Karpas-422 (cell line): ENCODE data around the gene AOX1. TPM values are rescaled to one million over a fixed set of nuclear protein-coding genes. Genes with fewer than 3 reads are reported as not detected.

ENCODE experiments used
- DNase-seq: peaks from one replicate; pipeline ENCODE4 v3.0.0-alpha.2; 2015
- H2AFZ ChIP-seq: fragments of 200-600 bp; sonication (generic); 2 replicates; pipeline ENCODE4 v1.6.1; 2014; ENCODE audit warnings: antibody characterized with exemption, low read length, mixed read lengths
- H3K27ac ChIP-seq: fragments of 200-600 bp; sonication (generic); 2 replicates; pipeline ENCODE4 v1.5.1; 2014; ENCODE audit warnings: mild to moderate bottlenecking, low read length, moderate library complexity
- H3K27me3 ChIP-seq: fragments of 200-600 bp; sonication (generic); 2 replicates; pipeline ENCODE4 v1.6.1; 2014; ENCODE audit warnings: low read length, mixed read lengths
- H3K36me3 ChIP-seq: fragments of 200-600 bp; sonication (generic); 2 replicates; pipeline ENCODE4 v1.6.1; 2014; ENCODE audit warnings: low read length, mixed read lengths; ENCODE audit not compliant: insufficient read depth
- H3K4me1 ChIP-seq: fragments of 200-600 bp; sonication (generic); 2 replicates; pipeline ENCODE4 v1.6.1; 2014; ENCODE audit warnings: mild to moderate bottlenecking, low read length, mixed read lengths
- H3K4me2 ChIP-seq: fragments of 200-600 bp; sonication (generic); 2 replicates; pipeline ENCODE4 v1.6.1; 2014; ENCODE audit warnings: low read length, low read depth, mild to moderate bottlenecking; ENCODE audit not compliant: poor library complexity, severe bottlenecking
- H3K4me3 ChIP-seq: fragments of 200-600 bp; sonication (generic); 2 replicates; pipeline ENCODE4 v1.5.1; 2014; ENCODE audit warnings: mild to moderate bottlenecking, antibody characterized with exemption, low read length, mixed read lengths
- H3K79me2 ChIP-seq: fragments of 200-600 bp; sonication (generic); 2 replicates; pipeline ENCODE4 v1.6.1; 2014; ENCODE audit warnings: mild to moderate bottlenecking, low read length, mixed read lengths
- H3K9ac ChIP-seq: fragments of 200-600 bp; sonication (generic); 2 replicates; pipeline ENCODE4 v1.6.0; 2014; ENCODE audit warnings: low read length
- H3K9me2 ChIP-seq: fragments of 200-600 bp; sonication (generic), shearing (Covaris generic); replicated peaks from 2 replicates; pipeline ENCODE4 v1.6.0; 2014; ENCODE audit warnings: mild to moderate bottlenecking, low read length, moderate library complexity; ENCODE audit not compliant: insufficient read depth
- H3K9me3 ChIP-seq: fragments of 300-700, 200-600 bp; sonication (generic); 2 replicates; pipeline ENCODE4 v1.6.1; 2014; ENCODE audit warnings: low read length, mixed read lengths
- H4K20me1 ChIP-seq: fragments of 200-600 bp; sonication (generic); 2 replicates; pipeline ENCODE4 v1.6.1; 2014; ENCODE audit warnings: mild to moderate bottlenecking, antibody characterized with exemption, low read length, low read depth; ENCODE audit not compliant: insufficient read depth
- total RNA-seq: library from RNA; depleted of rRNA; stranded (reverse); fragments of >200 nt; shearing (Covaris generic); gene quantifications from 2 replicates; pipeline ENCODE4 v1.2.3, GENCODE V29; 2014; ENCODE audit warnings: low replicate concordance

The AOX1 gene
- total RNA-seq, 1 experiment from 2014 or later: 0.37 TPM

- Histone ChIP-seq H3K9ac (no peak overlapping the region), H3K79me2 (no peaks in the 10 kb centered on the region), H3K4me2 (no peak overlapping the region), H3K9me3 (no peaks in the 10 kb centered on the region), H3K4me1 (peaks cover 5% of the 10 kb centered on the region), H4K20me1 (no peaks in the 10 kb centered on the region), H3K9me2 (no peaks in the 10 kb centered on the region), H3K27me3 (no peaks in the 10 kb centered on the region), H3K4me3 (no peak overlapping the region), H3K36me3 (no peaks in the 10 kb centered on the region), H2AFZ (no peak overlapping the region), H3K27ac (no peak overlapping the region)
- peak; percentile 42 for DNase-seq
Measured at GRCh38 chr2:200668478-200668877, 82.7 kb downstream of the AOX1 start.

DNA sequence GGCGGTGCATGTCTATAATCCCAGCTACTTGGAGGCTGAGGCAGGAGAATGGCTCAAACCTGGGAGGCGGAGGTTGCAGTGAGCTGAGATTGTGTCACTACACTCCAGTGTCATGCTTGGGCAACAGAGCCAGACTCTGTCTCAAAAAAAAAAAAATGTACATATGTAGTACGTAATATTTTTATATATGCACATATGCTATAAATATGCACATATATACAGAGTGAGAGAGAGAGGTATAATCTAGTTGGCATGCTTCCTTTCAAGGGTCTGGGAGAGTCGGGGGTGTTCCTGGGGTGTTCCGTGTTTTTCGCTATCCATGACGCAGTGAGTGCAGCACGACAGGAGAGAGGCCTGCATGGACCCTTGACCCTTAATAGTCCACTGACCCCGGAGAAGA is 83.5 kb downstream of the AOX1 start:
- Histone ChIP-seq H3K79me2 (no peaks in the 10 kb centered on the region), H3K9me3 (no peaks in the 10 kb centered on the region), H3K9me2 (no peaks in the 10 kb centered on the region), H3K4me3 (no peak overlapping the region), H3K27ac (no peak overlapping the region), H3K27me3 (no peaks in the 10 kb centered on the region), H3K9ac (no peak overlapping the region), H3K4me2 (no peak overlapping the region), H3K4me1 (peaks cover 5% of the 10 kb centered on the region), H2AFZ (0 out of 2 replicates have a peak overlapping the region, but pooled peaks have one; percentile 12), H3K36me3 (no peaks in the 10 kb centered on the region), H4K20me1 (no peaks in the 10 kb centered on the region)
- peak; percentile 28 for DNase-seq

DNA sequence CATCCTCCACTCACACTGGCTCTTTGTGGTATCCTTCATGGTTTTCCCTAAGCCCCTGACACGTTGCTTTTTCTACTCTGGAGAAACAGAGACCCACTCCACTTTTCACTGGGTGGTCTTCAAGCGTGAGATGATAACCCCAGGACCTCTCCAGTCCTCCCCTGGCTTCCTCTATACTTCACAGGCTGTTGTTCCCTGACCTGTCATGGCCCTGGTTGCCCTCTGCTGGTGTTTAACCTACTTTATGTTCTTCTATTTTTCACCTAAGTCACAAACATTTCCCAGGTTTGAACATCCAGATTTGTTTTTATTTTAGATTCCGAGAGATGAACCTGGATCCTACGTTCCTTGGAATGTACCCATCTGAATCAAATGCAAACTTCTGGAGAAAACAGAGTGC is 84.5 kb downstream of the AOX1 start:
- Histone ChIP-seq H3K4me3 (no peak overlapping the region), H3K4me1 (peaks cover 5% of the 10 kb centered on the region), H3K79me2 (no peaks in the 10 kb centered on the region), H2AFZ (no peak overlapping the region), H4K20me1 (no peaks in the 10 kb centered on the region), H3K4me2 (no peak overlapping the region), H3K27me3 (no peaks in the 10 kb centered on the region), H3K27ac (no peak overlapping the region), H3K9me2 (no peaks in the 10 kb centered on the region), H3K9me3 (no peaks in the 10 kb centered on the region), H3K9ac (no peak overlapping the region), H3K36me3 (no peaks in the 10 kb centered on the region)
- peak; percentile 53 for DNase-seq

DNA sequence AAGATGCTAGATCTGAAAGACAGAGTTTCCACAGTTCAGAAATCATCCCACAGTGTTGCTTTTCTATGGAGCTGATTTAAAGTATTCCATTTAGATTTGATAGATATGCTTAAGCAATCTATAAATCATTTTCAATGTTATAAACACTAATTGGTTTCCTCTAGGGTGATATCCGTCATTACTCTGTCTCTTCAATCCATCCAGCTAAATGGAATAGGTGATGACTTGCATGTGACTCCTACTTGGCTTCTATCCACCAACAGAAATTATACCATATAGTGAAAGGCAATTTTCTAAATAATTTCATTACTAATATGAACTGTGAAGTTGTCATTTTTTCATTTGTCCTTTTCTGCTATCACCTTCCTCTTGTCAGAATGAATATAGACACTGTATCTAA is 84.9 kb downstream of the AOX1 start:
- H3K9ac ChIP-seq: no peak overlapping the region
- DNase-seq: no peak
- H2AFZ ChIP-seq: no peak overlapping the region

DNA sequence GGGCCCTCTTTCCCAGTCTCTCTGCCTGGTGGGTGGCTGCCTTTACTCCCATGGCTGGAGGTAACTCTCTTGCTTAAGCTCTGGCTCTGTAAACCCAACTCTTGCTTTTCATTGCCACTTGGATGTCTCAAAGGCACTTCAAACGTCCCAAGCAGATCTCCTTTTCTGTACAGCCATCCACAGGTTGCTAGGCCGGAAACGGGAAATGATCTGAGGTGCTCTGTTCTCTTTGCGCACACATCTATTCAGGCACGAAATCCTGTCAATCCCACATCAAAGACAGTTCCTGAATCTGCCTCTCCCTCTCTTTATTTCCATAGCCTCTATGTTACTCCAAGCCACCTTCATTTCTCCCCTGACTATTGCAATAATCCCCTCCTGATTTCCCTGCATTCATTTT is 87.4 kb downstream of the AOX1 start:
- H3K9me3 ChIP-seq: no peaks in the 10 kb centered on the region
- peaks cover 5% of the 10 kb centered on the region for H3K4me1 ChIP-seq
- H2AFZ ChIP-seq: no peak overlapping the region
- no peaks in the 10 kb centered on the region for H3K36me3 ChIP-seq
- DNase-seq: no peak
- no peaks in the 10 kb centered on the region for H3K9me2 ChIP-seq
- H3K27me3 ChIP-seq: no peaks in the 10 kb centered on the region
- no peak overlapping the region for H3K27ac ChIP-seq
- no peak overlapping the region for H3K9ac ChIP-seq
- H3K79me2 ChIP-seq: no peaks in the 10 kb centered on the region
- no peak overlapping the region for H3K4me3 ChIP-seq
- H3K4me2 ChIP-seq: no peak overlapping the region
- no peaks in the 10 kb centered on the region for H4K20me1 ChIP-seq

More for the DNA sequence above, 84.9 kb downstream of the AOX1 start:
- Histone ChIP-seq H3K79me2 (no peaks in the 10 kb centered on the region), H3K9me3 (no peaks in the 10 kb centered on the region), H4K20me1 (no peaks in the 10 kb centered on the region), H3K4me3 (no peak overlapping the region), H3K36me3 (no peaks in the 10 kb centered on the region), H3K9me2 (no peaks in the 10 kb centered on the region), H3K4me1 (peaks cover 5% of the 10 kb centered on the region), H3K27me3 (no peaks in the 10 kb centered on the region), H3K4me2 (no peak overlapping the region), H3K27ac (no peak overlapping the region)

DNA sequence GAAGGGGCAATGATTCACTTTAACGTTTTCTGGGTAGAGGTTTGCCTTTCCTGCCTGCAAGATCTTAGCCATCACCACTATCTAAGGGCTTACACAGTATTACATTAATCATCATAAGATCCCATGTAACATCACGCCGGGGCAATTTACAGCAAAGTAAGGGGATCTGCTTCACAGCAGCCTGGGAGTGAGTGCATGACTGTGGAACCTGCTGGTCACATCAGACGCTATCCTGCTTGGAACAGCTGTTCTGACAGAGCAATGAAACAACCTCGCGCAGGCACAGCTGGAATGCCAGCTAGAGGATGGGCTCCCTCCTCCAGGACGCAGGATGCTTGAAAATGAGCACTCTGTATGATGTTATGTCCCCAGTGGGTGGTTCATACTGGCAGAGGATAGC is 89.0 kb downstream of the AOX1 start:
- Histone ChIP-seq H3K4me3 (no peak overlapping the region), H3K9me2 (no peaks in the 10 kb centered on the region), H4K20me1 (no peaks in the 10 kb centered on the region), H2AFZ (no peak overlapping the region), H3K27me3 (no peaks in the 10 kb centered on the region), H3K79me2 (no peaks in the 10 kb centered on the region), H3K27ac (no peak overlapping the region), H3K9me3 (no peaks in the 10 kb centered on the region), H3K4me1 (no peaks in the 10 kb centered on the region), H3K9ac (no peak overlapping the region), H3K4me2 (no peak overlapping the region), H3K36me3 (no peaks in the 10 kb centered on the region)
- no peak for DNase-seq

DNA sequence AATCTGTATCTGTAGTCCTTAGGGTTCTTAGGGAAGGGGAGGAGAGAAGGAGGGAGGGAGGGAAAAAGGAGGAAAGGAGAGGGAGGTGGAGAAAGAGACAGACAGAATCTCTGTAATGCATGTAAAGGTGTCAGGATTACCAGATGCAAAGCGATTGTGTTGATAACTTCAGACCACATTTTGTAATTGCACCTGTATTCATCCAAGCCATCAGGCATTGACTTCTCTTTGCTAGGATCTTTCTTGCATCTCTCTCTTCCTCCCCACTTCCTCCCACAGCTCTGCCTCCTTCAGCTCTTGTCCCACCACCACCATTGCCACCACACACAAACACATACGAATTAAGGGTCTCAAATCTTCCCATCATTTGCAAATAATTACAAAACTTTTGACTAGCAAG is 91.4 kb downstream of the AOX1 start:
- no peak overlapping the region for H3K27ac ChIP-seq
- H3K9ac ChIP-seq: no peak overlapping the region
- no peaks in the 10 kb centered on the region for H3K4me1 ChIP-seq
- no peak overlapping the region for H2AFZ ChIP-seq
- H3K36me3 ChIP-seq: no peaks in the 10 kb centered on the region
- no peaks in the 10 kb centered on the region for H3K9me3 ChIP-seq
- no peak overlapping the region for H3K4me3 ChIP-seq
- no peak for DNase-seq
- H3K79me2 ChIP-seq: no peaks in the 10 kb centered on the region
- H3K4me2 ChIP-seq: no peak overlapping the region
- no peaks in the 10 kb centered on the region for H3K27me3 ChIP-seq
- no peaks in the 10 kb centered on the region for H4K20me1 ChIP-seq
- no peaks in the 10 kb centered on the region for H3K9me2 ChIP-seq

DNA sequence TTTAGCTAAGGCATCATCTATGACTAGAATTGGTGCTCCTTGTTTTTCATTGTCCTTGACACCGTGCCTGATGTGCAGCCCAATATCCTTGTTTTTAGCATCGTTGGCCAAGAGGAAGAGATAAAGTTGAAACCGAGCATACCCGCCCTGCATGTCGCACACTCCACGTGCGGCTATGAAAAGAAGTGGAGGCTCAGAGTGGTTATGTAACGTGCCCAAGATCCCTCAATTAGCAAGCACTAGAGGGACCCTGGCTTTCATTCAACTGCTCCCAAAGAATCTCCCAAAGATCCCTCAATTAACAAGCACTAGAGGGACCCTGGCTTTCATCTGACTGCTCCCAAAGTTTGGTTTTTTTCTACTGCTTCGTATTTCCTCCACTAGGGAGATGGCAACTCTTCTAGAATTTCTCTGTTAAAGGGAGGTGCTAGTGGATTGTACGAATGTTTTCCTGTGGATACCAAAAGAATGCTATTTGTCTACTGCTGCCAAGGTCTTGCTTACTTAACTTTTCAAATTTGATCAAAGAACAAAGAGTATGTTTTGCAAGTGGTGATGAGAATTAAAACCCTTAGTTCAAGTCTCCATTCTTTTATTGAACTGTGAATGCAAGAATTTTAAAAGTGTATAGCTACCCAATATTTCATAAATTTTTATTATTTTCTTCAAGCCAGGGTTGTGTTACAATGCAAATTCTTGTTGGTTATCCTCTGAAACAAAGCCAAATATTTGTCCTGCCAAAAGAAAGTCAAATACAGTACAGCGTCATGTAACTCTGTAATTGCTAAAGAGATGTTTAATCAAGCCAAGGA is 92.1 kb downstream of the AOX1 start:
- DNase-seq: no peak
- H3K4me2 ChIP-seq: no peak overlapping the region
- H3K79me2 ChIP-seq: no peaks in the 10 kb centered on the region
- H3K36me3 ChIP-seq: no peaks in the 10 kb centered on the region
- H2AFZ ChIP-seq: no peak overlapping the region
- no peaks in the 10 kb centered on the region for H3K9me3 ChIP-seq
- no peak overlapping the region for H3K27ac ChIP-seq
- no peaks in the 10 kb centered on the region for H3K4me1 ChIP-seq
- H3K27me3 ChIP-seq: no peaks in the 10 kb centered on the region
- no peaks in the 10 kb centered on the region for H4K20me1 ChIP-seq
- no peak overlapping the region for H3K9ac ChIP-seq
- H3K9me2 ChIP-seq: no peaks in the 10 kb centered on the region
- no peak overlapping the region for H3K4me3 ChIP-seq
